Epithelial cell of esophagus (primary cell): Measurements from ENCODE around the gene PLCB1.

Experiments
- DNase-seq: peaks from one replicate; pipeline ENCODE4 v3.0.0; 2010; ENCODE audit warnings: low read depth
- H3K4me3 ChIP-seq: 2 replicates; pipeline ENCODE4 v1.5.1; 2011; ENCODE audit warnings: mild to moderate bottlenecking, low read length, control low read depth
- CTCF ChIP-seq: IDR thresholded peaks from 2 replicates; pipeline ENCODE4 v1.5.1; 2011; ENCODE audit warnings: low read depth, mild to moderate bottlenecking, low read length, control low read depth, inconsistent platforms; ENCODE audit not compliant: insufficient read depth; ENCODE audit errors: missing control alignments

Gene PLCB1

GRCh38 chr20:8879669-8880068 lies 747.6 kb downstream of the PLCB1 start:
- no peak for TF ChIP-seq CTCF
- DNase-seq = no peak
- no peak overlapping the region for H3K4me3 ChIP-seq

GRCh38 chr20:8880085-8880853 lies 748.2 kb downstream of the PLCB1 start:
- DNase-seq = no peak
- no peak for TF ChIP-seq CTCF
- no peak overlapping the region for H3K4me3 ChIP-seq

- DNase-seq = no peak
- H3K4me3 ChIP-seq = no peak overlapping the region
- no peak for TF ChIP-seq CTCF
Observed at GRCh38 chr20:8891039-8891438, 759.0 kb downstream of the PLCB1 start.

GRCh38 chr20:8895472-8895871 lies 763.4 kb downstream of the PLCB1 start:
- no peak for TF ChIP-seq CTCF
- no peak overlapping the region for H3K4me3 ChIP-seq
- no peak for DNase-seq

GRCh38 chr20:8898823-8899222 lies 766.8 kb downstream of the PLCB1 start:
- DNase-seq = no peak
- H3K4me3 ChIP-seq = no peak overlapping the region
- no peak for TF ChIP-seq CTCF

GRCh38 chr20:8901237-8902025 lies 769.4 kb downstream of the PLCB1 start:
- no peak for TF ChIP-seq CTCF
- H3K4me3 ChIP-seq = no peak overlapping the region

More at GRCh38 chr20:8901237-8902025, 769.4 kb downstream of the PLCB1 start:
- DNase-seq = no peak
